SK-MEL-5 (cell line): ENCODE results near the gene ADD1. TPM values are rescaled to one million over a fixed set of nuclear protein-coding genes. Genes with fewer than 3 reads are reported as not detected.
A peak's percentile ranks its signal among the peaks of the same experiment; 100 is the strongest.

Experiments used
- DNase-seq: peaks from one replicate; pipeline ENCODE4 v3.0.0-alpha.2; 2016; ENCODE audit warnings: low read depth, low spot score
- in situ Hi-C: cut with HindIII; loops from 2 replicates; pipeline ENCODE4 v1.10.0; 2016; ENCODE audit warnings: low sequenced_read_pairs, high pct_unique_total_duplicates, low pct_unique_long_range_greater_than_20kb
- total RNA-seq: library from RNA; depleted of rRNA; stranded (reverse); fragments of >200 nt; shearing (Covaris generic); gene quantifications from 2 replicates; pipeline ENCODE4 v1.2.3, GENCODE V29; 2014

Gene ADD1
- total RNA-seq, 1 experiment from 2014 or later: 148 TPM

GRCh38 chr4:2829321-2829932 lies 14.2 kb upstream of the ADD1 start:
- in situ Hi-C loops: no loop called here
- DNase-seq: no peak

GRCh38 chr4:2829933-2830451 lies 13.7 kb upstream of the ADD1 start:
- in situ Hi-C loops: no loop called here
- DNase-seq: no peak

- in situ Hi-C loops: no loop called here
Observed at GRCh38 chr4:2830632-2831610, 12.7 kb upstream of the ADD1 start.

GRCh38 chr4:2831611-2832308 lies 11.9 kb upstream of the ADD1 start:
- in situ Hi-C loops: no loop called here
- no peak for DNase-seq

More at GRCh38 chr4:2830632-2831610, 12.7 kb upstream of the ADD1 start:
- no peak for DNase-seq

GRCh38 chr4:2832309-2832980 lies 11.2 kb upstream of the ADD1 start:
- in situ Hi-C loops: no loop called here
- DNase-seq: no peak

GRCh38 chr4:2832981-2833670 lies 10.5 kb upstream of the ADD1 start:
- DNase-seq: no peak
- in situ Hi-C loops: no loop called here

GRCh38 chr4:2833671-2834000 lies 10.0 kb upstream of the ADD1 start:
- no peak for DNase-seq
- in situ Hi-C loops: no loop called here

- no peak for DNase-seq
- in situ Hi-C loops: no loop called here
Observed at GRCh38 chr4:2834001-2834921, 9.4 kb upstream of the ADD1 start.

- in situ Hi-C loops: no loop called here
- DNase-seq: no peak
Observed at GRCh38 chr4:2835978-2836377, 7.7 kb upstream of the ADD1 start.

- DNase-seq: no peak
- in situ Hi-C loops: no loop called here
Observed at GRCh38 chr4:2836391-2836859, 7.2 kb upstream of the ADD1 start.

GRCh38 chr4:2837110-2837903 lies 6.3 kb upstream of the ADD1 start:
- in situ Hi-C loops: no loop called here
- no peak for DNase-seq

- DNase-seq: peak; percentile 10
- in situ Hi-C loops: no loop called here
Observed at GRCh38 chr4:2837904-2838496, 5.6 kb upstream of the ADD1 start.

- no peak for DNase-seq
- in situ Hi-C loops: no loop called here
Observed at GRCh38 chr4:2839060-2839459, 4.6 kb upstream of the ADD1 start.

GRCh38 chr4:2842687-2843262 lies 869 bp upstream of the ADD1 start:
- peak; percentile 11 for DNase-seq
- in situ Hi-C loops: no loop called here
